Activated naive CD8-positive, alpha-beta T cell treated with anti-CD3 and anti-CD28 coated beads, Interleukin-2, amount 50 U/mL, for 24 hours (primary cell): ENCODE data around the gene KRT86.
"Not testable (repeated sequence)": the region's sequence is repeated elsewhere in the genome, so short reads cannot be mapped to it uniquely, and the experiment has no call there.

Source experiments
- ATAC-seq: fragments of 150-1000 bp; cut with Tn5 transposase; one replicate; pipeline ENCODE4 v1.10.0; 2021
- DNase-seq: peaks from one replicate; pipeline ENCODE4 v3.0.0; 2021
- H3K27ac Mint-ChIP-seq: one replicate; pipeline ENCODE4 v1.8.0; 2021; ENCODE audit warnings: mild to moderate bottlenecking, mixed read lengths
- H3K27me3 Mint-ChIP-seq: one replicate; pipeline ENCODE4 v1.8.0; 2021; ENCODE audit warnings: mixed read lengths
- H3K36me3 Mint-ChIP-seq: one replicate; pipeline ENCODE4 v1.8.0; 2021; ENCODE audit warnings: low read depth, mixed read lengths
- H3K4me1 Mint-ChIP-seq: one replicate; pipeline ENCODE4 v1.8.0; 2021; ENCODE audit warnings: mixed read lengths
- H3K4me3 Mint-ChIP-seq: one replicate; pipeline ENCODE4 v1.8.0; 2021; ENCODE audit warnings: mild to moderate bottlenecking, moderate library complexity, mixed read lengths
- H3K9me3 Mint-ChIP-seq: one replicate; pipeline ENCODE4 v1.8.0; 2021; ENCODE audit warnings: mixed read lengths

The KRT86 gene

GRCh38 chr12:52234223-52234810 lies 40.1 kb upstream of the KRT86 start:
- Mint-ChIP-seq H3K36me3 (no peaks in the 10 kb centered on the region), H3K27me3 (peaks cover 52% of the 10 kb centered on the region), H3K27ac (no peak overlapping the region), H3K4me1 (peaks cover 2% of the 10 kb centered on the region), H3K4me3 (no peak overlapping the region), H3K9me3 (no peaks in the 10 kb centered on the region)
- DNase-seq: no peak
- no peak for ATAC-seq

DNA sequence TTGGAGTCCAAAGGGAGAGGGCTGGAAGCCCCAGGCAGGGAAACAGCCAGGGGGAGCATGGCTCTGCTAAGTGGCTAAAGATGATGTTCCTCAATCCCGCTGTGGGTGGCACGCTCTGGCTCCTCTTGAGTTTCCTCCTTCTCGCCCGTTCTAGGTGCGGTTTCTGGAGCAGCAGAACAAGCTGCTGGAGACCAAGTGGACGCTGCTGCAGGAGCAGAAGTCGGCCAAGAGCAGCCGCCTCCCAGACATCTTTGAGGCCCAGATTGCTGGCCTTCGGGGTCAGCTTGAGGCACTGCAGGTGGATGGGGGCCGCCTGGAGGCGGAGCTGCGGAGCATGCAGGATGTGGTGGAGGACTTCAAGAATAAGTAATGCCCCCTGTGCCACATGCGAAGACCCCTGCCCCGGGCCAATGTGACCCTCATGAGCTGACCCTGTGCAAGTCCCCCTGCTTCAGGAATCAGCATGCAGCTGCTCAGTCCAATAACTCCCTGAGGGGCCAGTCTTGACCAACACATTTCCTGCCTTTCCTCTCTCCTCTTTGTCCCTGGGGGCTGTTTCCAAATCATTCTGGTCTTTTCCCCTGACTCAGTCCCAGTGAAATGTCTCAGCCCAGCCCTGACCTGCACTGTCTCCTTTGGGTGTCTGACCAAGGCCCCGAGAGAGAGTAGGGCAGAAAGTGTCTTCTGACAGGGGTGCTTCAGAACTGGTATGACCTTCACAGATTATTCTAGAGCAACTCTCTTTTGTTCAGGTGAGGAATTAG lies 39.3 kb upstream of the KRT86 start:
- H3K27me3 Mint-ChIP-seq: peaks cover 45% of the 10 kb centered on the region
- H3K4me1 Mint-ChIP-seq: peaks cover 2% of the 10 kb centered on the region
- no peak overlapping the region for H3K27ac Mint-ChIP-seq
- DNase-seq (no peak), ATAC-seq (no peak)
- H3K4me3 Mint-ChIP-seq: no peak overlapping the region
- H3K9me3 Mint-ChIP-seq: no peaks in the 10 kb centered on the region
- H3K36me3 Mint-ChIP-seq: no peaks in the 10 kb centered on the region

GRCh38 chr12:52235822-52236361 lies 38.6 kb upstream of the KRT86 start:
- Mint-ChIP-seq H3K27ac (no peak overlapping the region), H3K4me1 (peaks cover 2% of the 10 kb centered on the region), H3K4me3 (no peak overlapping the region), H3K36me3 (no peaks in the 10 kb centered on the region), H3K27me3 (peaks cover 39% of the 10 kb centered on the region), H3K9me3 (no peaks in the 10 kb centered on the region)
- no peak for ATAC-seq
- DNase-seq: no peak

GRCh38 chr12:52236386-52237050 lies 37.9 kb upstream of the KRT86 start:
- Mint-ChIP-seq H3K36me3 (no peaks in the 10 kb centered on the region), H3K9me3 (no peaks in the 10 kb centered on the region), H3K27me3 (peaks cover 35% of the 10 kb centered on the region), H3K4me1 (peaks cover 3% of the 10 kb centered on the region), H3K4me3 (no peak overlapping the region), H3K27ac (no peak overlapping the region)
- ATAC-seq (no peak), DNase-seq (no peak)

DNA sequence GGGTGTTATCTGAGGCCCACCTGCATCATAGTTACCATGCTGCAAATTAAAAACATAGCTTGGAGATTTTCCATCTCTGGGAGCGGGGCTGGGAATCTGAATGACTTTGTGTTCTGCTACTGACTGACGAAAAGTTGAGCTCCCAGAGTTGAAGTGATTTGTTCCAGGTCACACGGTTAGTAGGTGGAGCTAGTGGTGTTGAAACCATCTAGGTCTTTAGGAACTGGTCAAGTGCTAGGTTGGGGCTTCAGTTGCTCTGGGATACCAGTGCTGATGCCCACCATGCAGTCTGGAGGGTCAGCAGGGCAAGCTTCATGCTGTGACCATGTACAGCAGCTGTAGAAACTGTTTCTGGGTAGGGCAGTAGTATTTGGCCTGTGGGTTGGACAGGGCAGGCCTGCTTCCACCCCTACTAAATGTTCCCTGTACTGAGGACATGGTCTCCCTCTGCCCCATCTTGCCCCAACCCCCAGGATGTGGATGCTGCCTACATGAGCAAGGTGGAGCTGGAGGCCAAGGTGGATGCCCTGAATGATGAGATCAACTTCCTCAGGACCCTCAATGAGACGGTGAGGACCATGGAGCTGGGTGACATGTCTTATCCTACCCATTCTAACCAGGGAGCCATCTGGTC lies 36.1 kb upstream of the KRT86 start:
- Mint-ChIP-seq H3K9me3 (no peaks in the 10 kb centered on the region), H3K27ac (no peak overlapping the region), H3K4me3 (no peak overlapping the region), H3K36me3 (no peaks in the 10 kb centered on the region), H3K27me3 (peaks cover 23% of the 10 kb centered on the region), H3K4me1 (peaks cover 8% of the 10 kb centered on the region)
- ATAC-seq: no peak
- no peak for DNase-seq

DNA sequence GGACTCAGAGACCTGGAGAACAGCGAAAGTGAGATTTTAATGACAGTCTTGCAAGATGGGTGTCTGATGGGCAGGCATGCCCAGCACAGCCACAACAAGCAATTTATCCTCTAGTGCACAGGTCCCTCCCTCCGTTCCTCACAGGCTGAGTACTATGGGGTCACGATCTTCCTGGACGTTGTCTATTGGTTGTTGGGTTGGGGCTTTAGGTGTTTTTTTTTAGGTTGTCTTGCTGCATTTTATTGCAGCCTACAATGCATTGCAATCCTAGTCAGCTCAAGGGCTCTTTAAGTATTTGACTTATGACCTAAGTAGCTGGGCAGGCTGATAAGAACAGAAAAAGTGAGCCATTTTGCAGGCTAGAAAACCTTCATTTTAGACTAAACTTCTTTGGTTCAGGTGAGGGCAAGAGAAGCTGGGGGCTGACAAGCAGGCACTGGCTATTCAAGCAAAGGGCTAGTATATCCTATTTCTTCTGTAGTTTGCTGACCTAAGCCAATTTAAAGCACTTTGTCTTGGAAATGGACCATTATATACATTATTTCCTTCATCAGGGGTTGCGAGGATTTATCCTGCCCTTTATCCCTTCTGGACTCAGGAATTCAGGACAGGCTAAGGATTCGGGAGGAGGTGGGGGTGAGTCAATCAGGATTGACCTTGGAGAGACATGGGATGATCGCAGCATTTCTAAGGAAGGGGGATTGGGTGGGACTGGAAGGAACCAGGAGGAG lies 35.4 kb upstream of the KRT86 start:
- Mint-ChIP-seq H3K36me3 (no peaks in the 10 kb centered on the region), H3K4me3 (no peak overlapping the region), H3K27me3 (peaks cover 18% of the 10 kb centered on the region), H3K4me1 (peaks cover 16% of the 10 kb centered on the region), H3K27ac (no peak overlapping the region), H3K9me3 (no peaks in the 10 kb centered on the region)
- no peak for ATAC-seq
- DNase-seq: no peak

DNA sequence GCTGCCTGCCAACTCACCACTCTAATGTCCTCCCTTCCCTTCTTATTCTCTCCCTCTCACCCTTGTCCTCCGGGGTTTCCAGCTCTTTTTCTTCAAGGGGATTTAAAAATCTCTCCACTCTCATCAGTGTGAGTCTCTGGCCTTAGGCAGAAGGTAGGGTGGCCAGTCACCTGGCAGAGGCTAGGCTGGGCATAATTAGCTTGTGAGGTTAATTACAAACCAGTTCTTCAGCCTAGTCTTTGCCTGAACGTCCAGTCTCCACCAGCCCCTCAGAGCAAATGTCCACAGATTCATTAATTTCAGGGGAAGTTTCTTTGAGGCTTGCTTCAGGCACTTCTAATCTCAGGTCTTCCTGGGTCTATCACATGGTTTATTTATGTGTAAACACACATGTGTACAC lies 34.7 kb upstream of the KRT86 start:
- ATAC-seq (no peak), DNase-seq (no peak)
- Mint-ChIP-seq H3K27ac (no peak overlapping the region), H3K27me3 (peaks cover 12% of the 10 kb centered on the region), H3K4me1 (peaks cover 22% of the 10 kb centered on the region), H3K4me3 (no peak overlapping the region), H3K9me3 (no peaks in the 10 kb centered on the region), H3K36me3 (no peaks in the 10 kb centered on the region)

DNA sequence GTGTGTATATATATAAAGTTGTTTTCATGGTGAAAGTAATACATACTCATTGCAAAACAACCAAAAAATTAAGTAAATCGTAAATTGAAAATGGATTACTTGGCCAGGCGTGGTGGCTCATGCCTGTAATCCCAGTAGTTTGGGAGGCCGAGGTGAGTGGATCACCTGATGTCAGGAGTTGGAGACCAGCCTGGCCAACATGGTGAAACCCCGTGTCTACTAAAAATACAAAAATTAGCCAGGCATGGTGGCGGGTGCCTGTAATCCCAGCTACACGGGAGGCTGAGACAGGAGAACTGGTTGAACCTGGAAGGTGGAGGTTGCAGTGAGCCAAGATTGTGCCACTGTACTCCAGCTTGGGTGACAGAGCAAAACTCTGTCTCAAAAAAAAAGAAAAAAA lies 34.2 kb upstream of the KRT86 start:
- peaks cover 27% of the 10 kb centered on the region for H3K4me1 Mint-ChIP-seq
- not testable (repeated sequence) for H3K4me3 Mint-ChIP-seq, ATAC-seq, DNase-seq, H3K36me3 Mint-ChIP-seq, H3K9me3 Mint-ChIP-seq, H3K27me3 Mint-ChIP-seq, H3K27ac Mint-ChIP-seq

GRCh38 chr12:52241205-52241842 lies 33.1 kb upstream of the KRT86 start:
- ATAC-seq (no peak), DNase-seq (no peak)
- H3K27ac Mint-ChIP-seq: no peak overlapping the region
- no peaks in the 10 kb centered on the region for H3K9me3 Mint-ChIP-seq
- H3K36me3 Mint-ChIP-seq: no peaks in the 10 kb centered on the region
- peaks cover 4% of the 10 kb centered on the region for H3K27me3 Mint-ChIP-seq
- H3K4me3 Mint-ChIP-seq: no peak overlapping the region
- peaks cover 35% of the 10 kb centered on the region for H3K4me1 Mint-ChIP-seq

DNA sequence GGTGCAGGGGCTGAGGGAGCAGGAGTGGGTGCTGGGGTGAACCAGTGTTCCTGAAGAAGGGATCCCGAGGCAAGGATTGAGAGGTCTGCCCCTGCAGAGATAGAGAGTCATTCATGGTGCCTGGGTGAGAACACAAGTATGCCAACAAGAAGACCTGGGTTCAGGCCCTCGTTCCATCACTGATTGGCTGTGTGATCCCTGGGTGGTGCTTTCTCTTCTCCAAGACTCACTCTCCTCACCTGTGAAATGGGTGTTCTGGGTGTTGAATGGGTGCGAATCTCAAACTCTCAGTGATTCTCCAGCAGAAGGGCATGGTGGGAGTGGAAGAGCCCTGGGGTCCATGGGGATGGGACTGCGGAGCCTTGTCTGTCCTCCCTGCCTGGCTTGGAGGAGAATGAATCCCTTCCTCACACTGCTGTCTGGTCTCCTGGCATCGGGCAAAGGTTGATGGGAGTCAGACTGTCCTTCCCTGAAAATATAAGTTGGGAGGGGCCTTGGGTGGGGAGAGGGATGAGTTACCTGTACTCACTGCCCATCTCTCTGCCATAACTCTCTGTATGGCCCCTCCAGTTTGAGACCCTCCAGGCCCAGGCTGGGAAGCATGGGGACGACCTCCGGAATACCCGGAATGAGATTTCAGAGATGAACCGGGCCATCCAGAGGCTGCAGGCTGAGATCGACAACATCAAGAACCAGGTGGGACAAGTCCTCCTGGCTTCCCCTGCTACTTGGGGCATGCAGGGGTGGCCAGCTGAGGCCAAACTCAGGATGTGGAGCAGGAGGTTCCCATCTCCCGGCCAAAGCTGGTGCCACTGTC lies 31.8 kb upstream of the KRT86 start:
- Mint-ChIP-seq H3K9me3 (no peaks in the 10 kb centered on the region), H3K4me3 (no peak overlapping the region), H3K36me3 (no peaks in the 10 kb centered on the region), H3K27me3 (peaks cover 10% of the 10 kb centered on the region), H3K27ac (no peak overlapping the region), H3K4me1 (peaks cover 46% of the 10 kb centered on the region)
- ATAC-seq: no peak
- no peak for DNase-seq

- no peak for DNase-seq
- no peak for ATAC-seq
- H3K27me3 Mint-ChIP-seq: peaks cover 7% of the 10 kb centered on the region
- peak overlapping the region; percentile 82 for H3K27ac Mint-ChIP-seq
- H3K9me3 Mint-ChIP-seq: no peaks in the 10 kb centered on the region
- H3K4me3 Mint-ChIP-seq: peak overlapping the region; percentile 22
- peaks cover 46% of the 10 kb centered on the region for H3K4me1 Mint-ChIP-seq
- no peaks in the 10 kb centered on the region for H3K36me3 Mint-ChIP-seq
These were observed 31.1 kb upstream of the KRT86 start for GRCh38 chr12:52243259-52243855.

DNA sequence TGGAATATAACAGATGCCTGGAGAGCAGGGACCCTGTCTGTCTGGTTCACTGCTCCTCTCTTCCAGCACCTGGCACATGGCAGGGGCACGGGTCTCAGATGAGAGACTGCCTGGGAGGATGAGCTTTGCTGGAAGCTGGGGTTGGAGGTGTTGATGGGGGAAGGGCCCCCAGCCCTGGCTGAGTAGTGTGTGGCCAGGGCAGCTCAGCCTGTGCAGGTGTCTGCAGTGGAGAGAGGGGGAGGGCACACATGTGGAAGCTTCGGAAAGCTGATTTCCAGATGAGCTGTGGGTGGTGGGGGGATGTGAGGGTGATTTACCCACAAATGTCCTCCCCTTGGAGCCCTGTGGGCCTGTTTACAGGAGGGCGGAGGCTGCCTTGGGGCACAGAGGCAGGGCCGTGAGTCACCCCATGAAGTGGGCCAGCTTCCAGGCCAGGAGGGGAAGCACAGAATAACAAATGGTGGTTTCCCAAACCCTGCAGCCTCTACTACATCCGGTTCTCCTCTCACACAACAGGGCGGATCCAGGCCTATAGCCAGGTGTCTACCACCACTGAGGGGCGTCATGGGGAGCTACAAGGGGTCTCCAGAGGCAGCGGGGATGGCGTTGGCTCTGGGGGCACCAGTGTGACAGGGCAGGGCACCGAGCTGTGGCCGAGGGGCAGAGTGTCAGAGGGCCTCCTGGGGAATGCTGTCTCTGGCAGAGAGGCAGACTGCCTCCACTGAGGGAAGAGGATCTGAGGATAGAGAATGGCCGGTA lies 30.4 kb upstream of the KRT86 start:
- Mint-ChIP-seq H3K4me1 (peaks cover 46% of the 10 kb centered on the region), H3K36me3 (no peaks in the 10 kb centered on the region), H3K4me3 (peak overlapping the region; percentile 34), H3K9me3 (no peaks in the 10 kb centered on the region), H3K27me3 (peaks cover 13% of the 10 kb centered on the region), H3K27ac (peak overlapping the region; percentile 82)
- ATAC-seq (peak; percentile 98), DNase-seq (peak; percentile 80)
